Nephron progenitor cell (in vitro differentiated cells): ENCODE measurements around the gene NKAPL.

ENCODE experiments used
- DNase-seq: peaks from one replicate; pipeline ENCODE4 v3.0.0; 2021
- H3K27ac Mint-ChIP-seq: 2 replicates; pipeline ENCODE4 v1.8.0; 2021; ENCODE audit warnings: mild to moderate bottlenecking, moderate library complexity, mixed read lengths
- H3K27me3 Mint-ChIP-seq: 2 replicates; pipeline ENCODE4 v1.8.0; 2021; ENCODE audit warnings: mild to moderate bottlenecking, low read depth, mixed read lengths; ENCODE audit not compliant: poor library complexity
- H3K36me3 Mint-ChIP-seq: 2 replicates; pipeline ENCODE4 v1.8.0; 2021; ENCODE audit warnings: low read depth, mixed read lengths
- H3K4me1 Mint-ChIP-seq: 2 replicates; pipeline ENCODE4 v1.8.0; 2021; ENCODE audit warnings: mixed read lengths
- H3K4me3 Mint-ChIP-seq: 2 replicates; pipeline ENCODE4 v1.8.0; 2021; ENCODE audit warnings: mild to moderate bottlenecking, moderate library complexity, mixed read lengths
- H3K9me3 Mint-ChIP-seq: 2 replicates; pipeline ENCODE4 v1.8.0; 2021; ENCODE audit warnings: mild to moderate bottlenecking, moderate library complexity, mixed read lengths
- TF ChIP-seq, protein P1 (sequence below): fragments of 200-600 bp; sonication (generic); IDR thresholded peaks from 2 replicates; pipeline ENCODE4 v1.5.0; 2021; ENCODE audit warnings: antibody characterized with exemption

Gene NKAPL

DNA sequence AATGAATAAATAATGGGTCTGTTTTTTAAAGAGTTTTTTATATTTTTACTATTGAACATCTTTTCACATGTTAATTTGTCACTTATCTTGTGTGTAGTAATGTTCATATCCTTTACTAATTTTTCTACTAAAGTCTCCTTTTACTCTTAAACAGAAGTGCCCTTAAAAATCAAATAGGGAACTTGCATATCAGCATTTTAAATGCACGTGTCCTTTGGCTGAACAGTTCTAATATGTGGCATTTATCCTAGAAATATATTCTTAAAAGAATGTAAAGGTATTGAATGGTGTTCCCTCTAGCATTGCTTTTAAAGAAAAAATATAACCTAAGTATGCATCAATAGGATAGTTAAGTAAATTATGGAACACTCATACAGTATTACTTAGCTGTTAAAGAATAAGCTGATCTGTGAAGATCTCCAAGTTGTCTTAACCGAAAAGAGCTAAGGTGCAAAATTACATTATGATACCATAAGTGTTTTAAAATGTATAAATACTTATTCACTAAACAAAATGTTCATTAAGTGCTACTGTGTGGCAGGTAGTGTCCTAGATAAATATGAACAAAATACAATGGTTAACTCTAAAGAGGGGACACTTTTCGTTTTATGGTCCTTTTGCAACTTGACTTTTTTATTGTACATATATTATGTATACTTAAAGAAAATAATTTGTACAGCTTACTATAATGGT is 21.6 kb downstream of the NKAPL start:
- H3K27ac Mint-ChIP-seq = no peak overlapping the region
- peaks cover 53% of the 10 kb centered on the region for H3K36me3 Mint-ChIP-seq
- H3K4me1 Mint-ChIP-seq = peaks cover 23% of the 10 kb centered on the region

GRCh38 chr6:28281288-28282064 is 22.4 kb downstream of the NKAPL start, which contains the start of gene PGBD1:
Gene PGBD1, plus strand, starts transcription at chr6:28281572. Its CDS starts 2,242 bp downstream, at chr6:28283814.
- Mint-ChIP-seq H3K27ac (no peak within 1 kb of the TSS), H3K4me3 (peak within 1 kb of the TSS; percentile 97), H3K27me3 (no peaks in the 10 kb centered on the region), H3K36me3 (peaks cover 53% of the 10 kb centered on the region), H3K4me1 (peaks cover 23% of the 10 kb centered on the region), H3K9me3 (no peaks in the 10 kb centered on the region)
- TF ChIP-seq, protein P1, sequence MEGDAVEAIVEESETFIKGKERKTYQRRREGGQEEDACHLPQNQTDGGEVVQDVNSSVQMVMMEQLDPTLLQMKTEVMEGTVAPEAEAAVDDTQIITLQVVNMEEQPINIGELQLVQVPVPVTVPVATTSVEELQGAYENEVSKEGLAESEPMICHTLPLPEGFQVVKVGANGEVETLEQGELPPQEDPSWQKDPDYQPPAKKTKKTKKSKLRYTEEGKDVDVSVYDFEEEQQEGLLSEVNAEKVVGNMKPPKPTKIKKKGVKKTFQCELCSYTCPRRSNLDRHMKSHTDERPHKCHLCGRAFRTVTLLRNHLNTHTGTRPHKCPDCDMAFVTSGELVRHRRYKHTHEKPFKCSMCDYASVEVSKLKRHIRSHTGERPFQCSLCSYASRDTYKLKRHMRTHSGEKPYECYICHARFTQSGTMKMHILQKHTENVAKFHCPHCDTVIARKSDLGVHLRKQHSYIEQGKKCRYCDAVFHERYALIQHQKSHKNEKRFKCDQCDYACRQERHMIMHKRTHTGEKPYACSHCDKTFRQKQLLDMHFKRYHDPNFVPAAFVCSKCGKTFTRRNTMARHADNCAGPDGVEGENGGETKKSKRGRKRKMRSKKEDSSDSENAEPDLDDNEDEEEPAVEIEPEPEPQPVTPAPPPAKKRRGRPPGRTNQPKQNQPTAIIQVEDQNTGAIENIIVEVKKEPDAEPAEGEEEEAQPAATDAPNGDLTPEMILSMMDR = no peak
- peak; percentile 88 for DNase-seq

More for the DNA sequence above, 21.6 kb downstream of the NKAPL start:
- no peaks in the 10 kb centered on the region for H3K27me3 Mint-ChIP-seq
- H3K4me3 Mint-ChIP-seq = peak overlapping the region; percentile 97
- H3K9me3 Mint-ChIP-seq = no peaks in the 10 kb centered on the region
- TF ChIP-seq, protein P1 = no peak
- no peak for DNase-seq

GRCh38 chr6:28282926-28283325 is 23.8 kb downstream of the NKAPL start:
- TF ChIP-seq, protein P1 = no peak
- no peaks in the 10 kb centered on the region for H3K27me3 Mint-ChIP-seq
- peak overlapping the region; percentile 97 for H3K4me3 Mint-ChIP-seq
- peaks cover 57% of the 10 kb centered on the region for H3K36me3 Mint-ChIP-seq
- no peak for DNase-seq
- peaks cover 2% of the 10 kb centered on the region for H3K9me3 Mint-ChIP-seq
- H3K27ac Mint-ChIP-seq = no peak overlapping the region
- peaks cover 23% of the 10 kb centered on the region for H3K4me1 Mint-ChIP-seq

- DNase-seq = no peak
- Mint-ChIP-seq H3K9me3 (peaks cover 36% of the 10 kb centered on the region), H3K4me3 (no peak overlapping the region), H3K36me3 (peaks cover 82% of the 10 kb centered on the region), H3K4me1 (no peaks in the 10 kb centered on the region), H3K27ac (no peak overlapping the region), H3K27me3 (peaks cover 2% of the 10 kb centered on the region)
- TF ChIP-seq, protein P1 = no peak
Observed at GRCh38 chr6:28291573-28291972, 32.5 kb downstream of the NKAPL start.

GRCh38 chr6:28295326-28295725 is 36.2 kb downstream of the NKAPL start:
- Mint-ChIP-seq H3K36me3 (peaks cover 71% of the 10 kb centered on the region), H3K9me3 (peaks cover 18% of the 10 kb centered on the region), H3K4me3 (no peak overlapping the region), H3K27ac (no peak overlapping the region), H3K4me1 (no peaks in the 10 kb centered on the region), H3K27me3 (peaks cover 5% of the 10 kb centered on the region)
- no peak for DNase-seq
- TF ChIP-seq, protein P1 = no peak
